Measurements from ENCODE around the gene GPHN.

Gene GPHN

DNA sequence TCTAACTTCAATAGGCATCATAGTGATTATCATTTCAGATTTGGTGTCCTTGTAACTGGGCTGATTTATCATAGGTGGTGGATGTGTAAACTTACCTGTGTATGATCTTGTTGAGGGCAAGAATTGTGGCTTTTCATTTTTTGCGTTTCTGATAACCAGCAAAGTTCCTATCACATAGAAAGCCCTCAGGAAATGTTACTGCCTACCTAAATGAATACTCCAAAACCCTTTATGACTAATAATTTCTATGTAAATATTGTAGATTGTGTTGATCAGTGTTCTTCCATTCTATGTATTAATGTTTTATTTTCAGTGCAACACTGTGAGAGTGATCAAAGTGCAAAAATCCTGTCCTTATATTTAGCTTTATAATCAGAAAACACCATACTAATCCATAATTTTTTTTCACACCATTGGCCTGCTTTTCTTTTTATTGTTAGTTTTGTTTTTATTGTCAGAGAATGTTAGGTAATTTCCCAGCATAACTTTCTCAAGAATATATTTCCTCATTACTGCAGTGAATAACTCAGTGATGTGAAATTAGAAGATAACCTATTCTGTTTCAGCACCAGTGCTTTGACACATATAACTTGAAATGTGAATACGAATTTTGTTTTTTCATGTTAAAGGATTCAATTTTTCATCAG, 94.1 kb downstream of the GPHN start:
- no peak for DNase-seq (ENCODE audit: low read depth)

DNA sequence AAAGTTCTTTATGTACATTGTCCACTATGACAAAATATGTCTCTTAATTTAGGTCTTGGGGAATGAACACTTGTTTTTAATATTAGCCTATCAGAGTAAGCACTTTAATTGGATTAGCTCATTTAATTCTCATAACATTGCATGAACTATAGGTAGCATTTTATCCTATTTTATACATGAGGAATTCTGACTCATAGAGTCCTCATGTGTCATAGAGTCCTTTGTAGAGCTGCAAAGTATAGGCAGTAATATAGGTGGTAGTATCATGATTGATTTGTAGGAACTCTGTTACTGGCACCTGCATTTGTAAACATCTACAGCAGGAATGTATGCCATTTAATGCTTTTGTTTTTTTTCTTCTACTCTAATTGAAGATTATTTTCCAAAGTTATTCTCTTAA, 96.0 kb downstream of the GPHN start:
- DNase-seq (ENCODE audit: low read depth): no peak

DNA sequence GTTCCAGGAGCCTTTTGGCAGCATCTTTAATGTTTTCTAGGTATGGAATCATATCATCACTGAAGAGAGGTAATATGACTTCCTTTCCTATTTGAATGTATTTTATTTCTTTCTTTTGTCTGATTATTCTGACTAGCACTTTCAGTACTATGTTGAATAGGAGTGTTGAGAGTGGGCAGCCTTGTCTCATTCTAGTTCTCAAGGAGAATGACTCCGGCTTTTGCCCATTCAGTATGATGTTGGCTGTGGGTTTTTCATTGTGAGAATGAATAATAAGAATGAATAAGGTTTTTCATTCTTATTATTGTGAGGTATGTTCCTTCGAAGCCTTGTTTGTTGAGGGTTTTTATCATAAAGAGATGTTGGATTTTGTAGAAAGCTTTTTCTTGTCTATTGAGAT, 98.9 kb downstream of the GPHN start:
- DNase-seq (ENCODE audit: low read depth): no peak

DNA sequence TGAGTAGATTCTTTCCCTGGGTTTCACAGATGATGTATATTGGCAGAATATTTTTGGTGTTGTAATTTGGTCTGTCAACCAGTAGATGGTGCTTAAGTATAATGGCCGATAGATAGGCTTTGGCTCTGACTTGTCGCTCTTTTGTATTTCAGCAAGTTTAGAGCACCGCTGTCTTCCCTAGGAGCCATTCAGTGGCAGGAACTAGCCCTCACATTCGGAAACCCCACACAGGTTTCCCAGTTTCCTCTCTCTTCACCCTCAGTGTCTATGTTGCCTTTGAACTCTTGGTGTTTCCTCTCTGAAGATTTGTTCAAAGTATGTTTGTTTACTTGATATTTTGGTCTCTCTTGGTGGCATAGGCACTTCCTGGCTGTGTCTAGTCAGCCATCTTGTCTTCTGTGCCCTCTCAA, 102.2 kb downstream of the GPHN start:
- peak; percentile 16 for DNase-seq (ENCODE audit: low read depth)

DNA sequence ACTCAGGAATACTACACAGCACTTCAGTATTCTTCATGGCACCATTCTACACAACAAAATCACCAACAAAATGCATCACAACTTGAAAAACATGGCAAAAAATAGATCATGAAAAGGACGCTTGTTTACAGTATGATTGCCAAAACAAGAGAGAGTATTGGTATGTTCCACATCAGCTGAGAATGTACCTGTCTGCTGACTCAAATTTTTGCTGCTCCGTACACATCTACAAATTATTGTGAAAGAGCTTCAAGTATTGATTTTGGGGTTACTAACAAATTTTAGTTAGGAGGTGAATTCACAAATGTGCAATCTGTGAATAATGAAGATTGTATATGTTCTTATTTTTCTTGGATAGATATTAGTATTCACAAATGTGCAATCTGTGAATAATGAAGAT, 105.4 kb downstream of the GPHN start:
- DNase-seq (ENCODE audit: low read depth): no peak

DNA sequence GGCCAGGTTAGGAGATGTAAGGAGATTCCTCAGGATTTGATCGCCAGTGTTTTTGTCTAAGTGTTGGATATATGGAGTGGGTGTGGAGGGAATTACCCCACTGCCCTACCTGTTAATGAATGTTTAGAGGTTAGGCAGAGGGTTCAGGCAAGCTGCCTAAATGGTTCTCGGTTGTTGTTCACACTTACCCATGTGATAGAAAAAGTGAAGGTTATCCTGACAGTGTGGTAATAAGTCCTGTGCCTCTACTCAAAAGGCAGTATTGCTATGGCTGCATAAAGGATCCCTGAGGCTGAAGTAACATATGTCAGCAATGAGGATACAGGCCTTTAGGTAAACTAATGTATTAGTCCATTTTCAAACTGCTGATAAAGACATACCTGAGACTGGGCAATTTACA, 112.0 kb downstream of the GPHN start:
- no peak for DNase-seq (ENCODE audit: low read depth)

DNA sequence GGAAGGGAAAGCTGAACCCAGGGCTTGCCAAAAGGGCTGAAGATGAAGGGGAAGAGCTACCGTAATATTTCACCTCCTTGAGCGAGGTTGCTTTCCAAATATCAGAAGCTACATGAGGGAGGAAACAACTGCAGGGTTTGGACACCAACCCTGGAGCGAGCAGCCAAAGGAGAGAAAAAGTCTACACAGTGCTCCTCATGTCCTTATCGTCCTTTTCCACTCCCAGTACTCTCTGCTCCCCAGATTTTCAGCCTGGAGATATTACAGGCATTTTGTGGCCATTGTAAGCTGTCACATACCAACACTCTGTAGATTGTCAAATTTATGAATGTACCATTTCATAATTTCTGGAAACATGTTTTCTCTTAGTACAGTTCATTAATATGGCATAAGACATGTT, 115.9 kb downstream of the GPHN start:
- no peak for DNase-seq (ENCODE audit: low read depth)

DNA sequence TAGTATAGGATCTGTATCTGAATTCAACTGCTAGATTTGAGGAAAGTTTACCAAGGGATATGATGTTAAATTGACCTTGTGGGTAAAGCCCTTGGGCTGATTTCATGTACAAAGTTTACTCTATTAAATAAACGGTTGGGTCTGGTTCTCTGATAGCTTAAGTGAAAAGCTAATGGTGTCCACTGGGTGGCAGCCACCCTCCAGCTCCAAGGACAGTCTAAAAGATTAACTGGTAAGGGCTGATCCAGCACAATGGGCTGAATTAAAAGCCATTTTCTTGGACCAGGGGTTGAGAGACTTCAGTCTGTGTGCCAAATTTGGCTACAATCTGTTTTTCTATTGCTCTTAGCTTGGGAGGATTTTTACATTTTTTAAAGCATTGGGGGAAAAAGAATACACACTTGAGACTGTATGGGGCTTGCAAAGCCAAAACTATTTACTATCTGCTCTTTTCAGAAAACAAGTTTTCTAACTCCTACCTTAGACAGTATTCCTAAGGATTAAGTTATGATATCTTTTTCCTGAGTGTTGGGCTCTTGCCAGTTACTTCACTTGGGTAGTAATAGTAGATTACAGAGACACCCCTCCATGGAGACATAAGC, 116.5 kb downstream of the GPHN start:
- DNase-seq (ENCODE audit: low read depth): peak; percentile 72

DNA sequence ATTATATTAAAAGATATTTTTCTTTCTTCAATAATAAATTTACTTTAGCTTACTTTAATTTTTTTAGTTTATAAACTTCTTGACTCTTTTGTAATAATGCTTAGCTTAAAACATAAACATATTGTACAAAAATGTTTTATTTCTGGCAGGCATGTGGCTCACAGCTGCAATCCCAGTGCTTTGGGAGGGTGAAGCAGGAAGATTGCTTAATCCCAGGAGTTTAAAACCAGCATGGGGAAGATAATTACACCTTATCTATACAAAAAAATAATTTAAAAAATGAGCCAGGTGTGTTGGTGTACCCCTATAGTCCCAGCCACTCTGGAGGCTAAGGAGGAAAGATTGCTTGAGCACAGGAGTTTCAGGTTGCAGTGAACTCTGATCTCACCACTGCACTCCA, 120.7 kb downstream of the GPHN start:
- DNase-seq (ENCODE audit: low read depth): no peak

DNA sequence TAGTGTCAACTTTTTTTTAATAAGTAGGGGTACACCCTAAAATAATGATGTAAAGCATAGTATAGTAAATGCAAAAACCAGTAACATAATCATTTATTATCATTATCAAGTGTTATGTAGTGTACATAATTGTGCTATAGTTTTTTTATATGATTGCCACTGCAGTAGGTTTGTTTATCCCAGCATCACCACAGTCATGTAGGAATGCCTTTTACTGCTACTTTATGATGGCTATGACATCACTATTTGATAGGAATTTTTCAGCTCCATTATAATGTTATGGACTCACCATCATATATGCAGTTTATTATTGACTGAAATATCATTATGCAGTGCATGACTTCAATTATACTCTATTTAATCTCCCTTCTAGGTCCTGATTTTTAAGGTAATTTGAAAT, 121.6 kb downstream of the GPHN start:
- peak; percentile 25 for DNase-seq (ENCODE audit: low read depth)

DNA sequence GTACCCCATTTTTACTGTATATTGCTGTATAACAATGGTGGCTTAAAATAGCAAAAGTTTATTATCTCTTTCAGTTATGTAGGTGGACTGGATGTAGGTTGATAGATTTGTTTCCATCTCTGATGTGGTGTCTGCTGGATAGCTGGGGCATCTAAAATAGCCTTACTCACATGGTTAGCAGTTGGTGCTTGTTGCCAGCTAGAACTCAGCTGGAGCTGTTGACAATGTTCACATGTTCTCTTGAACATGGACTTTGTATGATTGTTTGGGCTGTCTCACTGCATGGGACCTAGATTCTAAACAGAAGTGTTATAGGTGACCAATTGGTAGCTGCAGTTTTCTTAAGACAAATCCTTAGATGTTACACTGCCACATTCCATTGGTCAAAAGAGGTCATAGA, 126.9 kb downstream of the GPHN start:
- peak; percentile 26 for DNase-seq (ENCODE audit: low read depth)

DNA sequence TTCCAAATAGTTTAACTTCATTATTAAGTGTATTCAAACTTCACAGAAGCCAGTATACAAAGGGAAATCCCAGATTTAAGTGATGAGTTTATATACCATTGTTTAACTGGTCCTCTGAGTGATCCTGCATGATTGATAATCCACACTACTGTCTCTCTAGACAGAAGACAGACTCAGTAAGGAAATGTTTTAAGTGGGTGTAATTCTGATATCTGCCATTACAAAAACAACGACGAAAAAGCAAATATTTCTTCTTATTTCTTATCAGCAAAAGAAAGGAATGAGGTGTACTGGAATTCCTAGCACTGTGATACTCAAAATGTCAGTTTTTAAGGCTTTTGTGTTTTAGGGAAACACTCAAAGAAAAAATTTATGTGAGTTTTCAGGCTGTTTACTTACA, 127.5 kb downstream of the GPHN start:
- DNase-seq (ENCODE audit: low read depth): no peak

DNA sequence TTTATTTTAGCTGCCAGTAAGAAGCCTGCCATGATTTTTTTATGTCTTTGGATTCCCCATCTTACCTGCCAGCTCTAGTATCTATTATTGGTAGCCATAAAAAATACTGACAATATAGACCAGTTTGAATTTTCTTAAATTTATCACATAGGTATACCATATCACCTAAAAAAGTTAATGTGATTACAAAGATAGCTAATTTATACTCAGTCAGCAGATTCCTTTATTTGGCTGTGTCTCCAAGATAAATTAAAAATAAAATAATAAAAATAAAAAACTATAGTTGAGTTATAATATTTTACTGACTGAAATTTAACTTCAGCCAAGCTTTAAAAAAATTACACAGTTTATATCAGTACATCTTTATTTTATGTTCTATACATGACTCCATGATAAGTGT, 128.3 kb downstream of the GPHN start:
- no peak for DNase-seq (ENCODE audit: low read depth)

DNA sequence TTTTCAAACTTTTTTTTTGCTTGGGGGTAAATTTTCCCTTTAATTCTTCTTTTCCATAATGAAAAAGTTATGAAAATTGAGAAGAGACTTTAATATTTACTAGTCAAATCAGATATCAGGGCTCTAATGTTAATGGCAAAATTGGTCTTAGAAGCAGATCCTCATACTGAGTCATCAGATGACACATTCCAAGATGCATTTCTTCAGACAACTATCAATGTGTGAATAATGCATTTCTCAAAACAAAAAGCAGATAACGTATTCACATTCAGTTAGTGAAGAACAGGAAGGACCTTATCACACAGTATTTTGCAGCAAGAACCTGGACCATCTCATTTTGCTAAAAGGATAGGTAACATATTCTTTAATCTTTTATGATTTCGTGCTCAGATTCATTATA, 130.7 kb downstream of the GPHN start:
- DNase-seq (ENCODE audit: low read depth): peak; percentile 60

DNA sequence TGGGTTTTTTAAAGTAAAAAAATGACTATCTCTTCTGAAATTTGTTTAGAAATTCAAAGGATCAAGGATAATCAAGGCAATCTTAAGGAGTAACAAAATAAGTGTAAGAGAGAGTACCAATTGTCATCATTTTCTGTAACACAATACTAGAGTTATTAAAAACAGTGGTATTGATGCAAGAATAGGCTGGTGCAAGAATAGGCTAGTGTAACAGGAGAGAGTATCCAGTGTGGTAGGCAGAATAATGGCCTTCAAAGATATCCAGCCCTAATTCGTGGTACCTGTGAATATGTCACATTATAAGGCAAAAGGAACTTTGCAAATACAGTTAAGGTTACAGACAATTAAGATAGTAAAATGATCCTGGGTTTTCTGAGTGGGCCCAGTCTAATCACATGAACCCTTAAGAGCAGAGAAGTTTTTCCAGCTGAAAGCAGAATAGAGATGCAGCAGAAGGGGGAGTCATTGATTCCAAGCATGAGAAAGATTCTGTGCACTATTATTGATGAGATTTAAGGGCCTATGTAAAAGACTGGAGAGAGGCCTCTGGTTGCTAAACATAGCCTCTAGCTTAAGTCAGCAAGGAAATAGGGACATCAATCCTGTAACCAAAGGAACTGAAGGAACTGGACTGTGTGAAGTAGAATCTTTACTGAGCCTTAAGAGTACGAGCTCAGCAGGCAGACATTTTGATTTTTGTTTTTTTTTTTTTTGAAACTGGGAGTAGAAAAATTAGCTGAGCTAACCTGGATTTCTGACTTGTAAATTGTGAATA, 134.1 kb downstream of the GPHN start:
- no peak for DNase-seq (ENCODE audit: low read depth)

DNA sequence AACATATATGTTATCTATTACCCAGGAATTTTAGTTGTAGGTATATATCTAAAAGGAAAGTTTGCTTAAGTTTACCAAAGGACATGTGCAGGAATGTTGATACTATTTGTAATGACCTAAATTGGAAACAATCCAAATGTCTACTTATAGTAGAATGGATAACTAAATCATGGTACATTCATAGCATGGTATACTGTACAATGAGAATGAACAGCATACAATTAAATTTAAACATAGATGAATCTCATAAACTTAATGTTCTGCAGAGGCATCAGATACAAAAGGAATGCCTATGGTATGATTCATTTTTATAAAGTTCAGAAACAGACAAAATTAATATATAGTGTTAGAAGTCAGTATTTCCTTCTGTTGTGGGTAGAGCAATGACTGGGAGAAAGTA, 135.4 kb downstream of the GPHN start:
- peak; percentile 18 for DNase-seq (ENCODE audit: low read depth)

DNA sequence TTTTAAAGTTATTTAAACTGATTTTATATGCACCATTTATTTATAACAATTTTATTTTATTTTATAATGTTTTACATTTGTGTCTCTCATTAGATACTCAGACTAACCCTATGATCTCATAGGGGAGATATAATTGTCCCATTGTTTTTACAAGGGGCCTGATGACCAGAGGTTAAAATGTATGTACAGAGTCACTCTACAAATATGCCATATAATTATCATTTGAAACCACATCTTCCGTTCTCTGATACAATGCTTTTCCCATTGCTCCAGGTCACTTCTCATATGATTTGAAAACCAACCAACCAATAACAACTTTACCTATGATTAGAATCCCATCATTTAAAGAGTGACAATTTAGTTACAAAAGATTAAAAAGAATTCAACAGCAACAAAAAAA, 137.8 kb downstream of the GPHN start:
- peak; percentile 50 for DNase-seq (ENCODE audit: low read depth)

DNA sequence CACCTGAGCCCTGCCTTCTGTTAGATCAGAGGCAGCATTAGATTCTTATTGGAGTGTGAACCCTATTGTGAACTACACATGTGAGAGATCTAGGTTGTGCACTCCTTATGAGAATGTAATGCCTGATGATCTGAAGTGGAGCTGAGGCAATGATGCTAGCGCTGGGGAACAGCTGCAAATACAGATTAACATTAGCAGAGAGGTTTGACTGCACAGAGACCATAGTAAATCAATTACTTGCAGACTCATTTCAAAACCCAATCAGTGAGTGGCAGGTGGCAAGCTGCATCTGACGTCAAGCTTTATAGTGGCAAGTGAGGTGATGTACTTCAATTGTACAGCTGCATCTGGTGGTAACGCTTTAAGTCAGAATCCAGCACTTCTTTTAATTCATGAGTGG, 141.6 kb downstream of the GPHN start:
- no peak for DNase-seq (ENCODE audit: low read depth)

DNA sequence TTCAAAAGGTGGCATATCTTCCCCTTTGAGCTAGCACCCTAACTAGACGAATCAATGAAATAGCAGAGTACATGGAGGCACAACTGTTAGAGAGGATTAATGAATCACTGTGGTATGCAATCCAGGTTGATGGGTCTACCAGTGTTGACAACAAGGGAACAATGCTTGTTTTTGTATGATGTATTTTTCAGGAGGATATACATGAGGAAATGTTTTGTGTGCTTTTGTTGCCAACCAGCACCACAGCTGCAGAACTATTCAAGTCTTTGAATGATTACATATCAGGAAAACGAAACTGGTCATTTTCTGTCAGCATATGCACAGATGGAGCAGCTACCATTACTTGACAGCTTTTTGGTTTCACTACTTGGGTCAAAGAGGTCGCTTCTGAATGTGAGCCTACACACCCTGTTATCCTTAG, 142.6 kb downstream of the GPHN start:
- DNase-seq (ENCODE audit: low read depth): no peak

DNA sequence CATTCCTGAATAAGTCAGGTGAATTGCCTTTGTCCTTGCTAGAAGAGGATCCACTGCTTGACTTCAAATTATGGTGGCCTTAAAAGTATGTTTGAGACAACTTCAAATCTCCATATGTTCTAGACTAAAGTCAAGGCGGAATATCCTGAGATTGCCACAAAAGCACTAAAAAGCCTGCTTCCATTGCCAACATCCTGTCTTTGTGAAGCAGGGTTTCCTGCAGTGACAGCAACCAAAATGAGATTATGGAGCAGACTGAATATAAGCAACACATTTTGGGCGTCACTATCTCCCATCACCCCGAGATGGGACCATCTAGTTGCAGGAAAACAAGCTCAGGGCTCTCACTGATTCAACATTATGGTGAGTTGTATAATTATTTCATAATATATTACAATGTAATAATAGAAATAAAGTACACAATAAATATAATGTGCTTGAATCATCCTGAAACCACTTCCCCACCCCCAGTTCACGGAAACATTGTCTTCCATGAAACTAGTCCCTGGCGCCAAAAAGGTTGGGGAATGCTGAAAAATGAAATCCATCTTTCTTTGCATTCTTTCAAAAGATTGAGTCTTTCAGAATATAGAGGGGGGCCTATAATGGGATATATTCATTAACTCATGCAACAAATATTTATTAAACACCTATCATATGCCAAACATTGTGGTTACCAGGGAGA, 143.7 kb downstream of the GPHN start:
- no peak for DNase-seq (ENCODE audit: low read depth)

DNA sequence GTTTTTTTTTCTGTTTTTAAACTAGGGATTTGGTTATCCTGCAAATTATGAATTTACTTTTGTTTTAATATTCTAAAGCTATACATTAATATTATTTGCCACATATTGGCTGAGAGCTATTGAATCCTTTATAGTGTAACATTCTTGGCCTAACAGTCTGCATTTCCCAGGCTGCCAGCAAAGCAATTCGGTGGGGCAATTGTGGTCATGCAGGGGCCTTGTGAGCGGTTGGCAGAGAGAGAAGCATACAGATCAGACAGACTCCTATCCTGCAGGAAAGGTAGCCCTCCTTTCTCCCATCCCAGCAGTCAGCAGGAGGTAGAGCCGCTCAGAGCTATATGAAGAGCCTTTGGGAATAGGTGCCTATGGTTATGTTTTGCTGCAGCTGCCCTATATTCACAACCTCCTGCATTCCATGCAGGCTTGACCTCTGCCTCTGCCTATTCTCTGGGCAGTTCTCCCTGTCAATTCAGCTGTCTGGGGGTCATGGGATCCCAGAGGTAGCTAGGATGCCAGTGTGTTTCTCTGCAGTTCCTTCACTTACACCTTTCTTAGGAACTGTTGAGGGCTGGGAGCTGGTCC, 144.7 kb downstream of the GPHN start:
- DNase-seq (ENCODE audit: low read depth): no peak

DNA sequence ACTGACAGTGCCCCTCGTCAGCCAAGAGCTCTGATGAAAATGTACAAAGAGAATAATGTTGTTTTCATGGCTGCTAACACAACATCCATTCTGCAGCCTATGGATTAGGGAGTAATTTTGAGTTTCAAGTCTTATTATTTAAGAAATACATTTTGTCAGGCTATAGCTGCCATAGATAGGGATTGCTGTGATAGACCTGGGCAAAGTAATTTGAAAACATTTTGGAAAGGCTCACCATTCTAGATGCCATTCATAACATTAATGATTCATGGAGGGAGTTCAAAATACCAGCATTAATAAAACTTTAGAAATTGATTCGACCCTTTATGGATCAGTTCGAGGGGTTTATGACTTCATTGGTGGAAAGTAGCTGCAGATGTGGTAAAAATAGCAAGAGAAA, 149.8 kb downstream of the GPHN start:
- DNase-seq (ENCODE audit: low read depth): no peak

DNA sequence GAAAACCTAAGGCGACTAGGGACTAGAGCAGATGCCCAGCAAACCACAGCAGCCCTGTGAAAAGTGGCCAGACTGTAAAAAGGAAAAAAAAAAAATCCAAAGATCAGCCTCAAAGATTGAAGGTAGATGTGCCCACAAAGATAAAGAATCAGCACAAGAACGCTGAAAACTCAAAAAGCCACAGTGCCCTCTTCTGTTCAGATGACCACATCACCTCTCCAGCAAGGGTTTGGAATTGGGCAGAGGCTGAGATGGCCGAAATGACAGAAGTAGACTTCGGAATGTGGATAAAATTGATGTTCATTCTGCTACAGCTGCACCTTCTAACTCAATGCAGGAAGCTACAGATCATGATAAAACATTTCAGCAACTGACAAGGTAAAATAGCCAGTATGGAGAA, 154.4 kb downstream of the GPHN start:
- DNase-seq (ENCODE audit: low read depth): peak; percentile 34

Measured in EH (cell line).